ENCODE data around the gene ZMIZ1.
"Not testable (repeated sequence)": the region's sequence is repeated elsewhere in the genome, so short reads cannot be mapped to it uniquely, and the experiment has no call there.

ZMIZ1 gene

DNA sequence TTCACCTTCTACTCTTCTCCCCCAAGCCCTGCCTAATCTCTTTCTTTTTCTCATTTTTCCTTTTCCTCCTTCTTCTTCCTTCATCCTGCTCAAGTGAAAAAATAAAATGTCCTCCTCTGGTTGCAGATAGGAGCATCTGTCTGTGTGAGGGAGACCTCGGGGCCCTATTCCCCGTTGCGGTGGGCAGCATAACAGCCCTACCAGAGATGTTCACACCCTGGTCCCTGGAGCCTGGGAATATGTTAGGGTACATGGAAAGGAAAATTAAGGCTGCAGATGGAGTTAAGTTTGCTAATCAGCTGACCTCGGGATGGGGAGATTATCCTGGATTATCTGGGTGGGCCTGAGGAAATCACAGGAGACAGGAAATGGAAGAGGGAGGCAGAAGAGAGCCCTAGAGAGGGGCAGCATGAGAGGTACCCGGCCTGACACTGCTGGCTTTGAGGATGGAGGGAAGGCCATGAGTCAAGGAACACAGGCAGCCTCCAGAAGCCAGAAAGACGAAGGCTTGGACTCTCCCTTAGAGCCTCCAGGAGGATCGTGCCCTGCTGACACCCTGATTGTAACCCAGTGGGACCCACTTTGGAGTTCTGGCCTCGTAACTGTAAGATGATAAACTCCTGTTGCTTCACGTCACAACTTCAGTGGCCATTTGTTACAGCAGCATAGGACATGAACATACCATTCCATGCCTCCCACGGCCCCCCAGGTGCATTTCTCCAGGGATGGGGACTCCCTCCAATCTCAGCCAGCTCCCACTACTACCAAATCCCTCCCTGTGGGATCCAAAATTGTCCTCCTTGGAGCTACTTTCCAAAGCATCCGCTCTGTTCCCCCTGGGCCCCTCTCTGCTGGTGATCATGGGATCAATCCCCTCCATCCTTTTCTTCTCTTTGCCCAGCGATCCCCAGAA is 39.0 kb upstream of the ZMIZ1 start:
- no peak for DNase-seq (ENCODE audit: low read depth in 2 of 2)

DNA sequence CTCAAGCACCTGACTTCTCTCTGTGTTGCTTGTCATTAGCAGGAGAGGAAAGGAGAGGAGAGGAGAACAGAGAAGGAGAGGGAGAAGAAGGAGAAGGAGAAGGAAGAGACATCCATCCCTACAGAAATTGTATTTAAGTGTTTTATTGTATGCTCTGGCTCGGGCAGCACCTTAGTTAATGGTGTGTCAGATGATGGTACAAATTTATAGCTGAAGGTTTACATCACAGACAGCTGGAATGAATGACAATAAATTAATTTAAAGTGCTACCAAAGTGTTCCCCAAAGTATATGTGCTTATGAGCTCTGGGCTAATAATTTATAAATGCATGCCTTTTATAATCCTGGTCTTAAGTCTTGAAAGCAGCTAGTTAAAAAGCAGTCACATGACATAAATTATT is 38.1 kb upstream of the ZMIZ1 start:
- DNase-seq (ENCODE audit: low read depth in 2 of 2) = no peak

DNA sequence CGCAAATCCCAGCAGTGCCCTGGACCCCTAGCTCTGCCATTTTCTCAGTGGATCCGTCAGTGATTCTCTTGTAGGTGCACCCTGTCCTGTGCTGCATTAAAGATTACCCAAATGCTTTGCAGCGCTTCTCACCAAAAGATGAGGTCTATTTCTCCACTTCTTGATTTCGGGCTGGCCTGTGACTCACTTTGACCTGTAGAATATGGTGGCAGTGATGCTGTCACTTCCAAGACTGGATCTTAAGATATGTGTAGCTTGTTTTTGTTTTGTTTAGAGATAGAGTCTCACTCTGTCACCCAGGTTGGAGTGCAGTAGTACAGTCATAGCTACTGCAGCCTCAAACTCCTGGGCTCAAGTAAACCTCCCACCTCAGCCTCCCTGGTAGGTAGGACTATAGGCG is 37.0 kb upstream of the ZMIZ1 start:
- DNase-seq (ENCODE audit: low read depth in 2 of 2) = no peak

DNA sequence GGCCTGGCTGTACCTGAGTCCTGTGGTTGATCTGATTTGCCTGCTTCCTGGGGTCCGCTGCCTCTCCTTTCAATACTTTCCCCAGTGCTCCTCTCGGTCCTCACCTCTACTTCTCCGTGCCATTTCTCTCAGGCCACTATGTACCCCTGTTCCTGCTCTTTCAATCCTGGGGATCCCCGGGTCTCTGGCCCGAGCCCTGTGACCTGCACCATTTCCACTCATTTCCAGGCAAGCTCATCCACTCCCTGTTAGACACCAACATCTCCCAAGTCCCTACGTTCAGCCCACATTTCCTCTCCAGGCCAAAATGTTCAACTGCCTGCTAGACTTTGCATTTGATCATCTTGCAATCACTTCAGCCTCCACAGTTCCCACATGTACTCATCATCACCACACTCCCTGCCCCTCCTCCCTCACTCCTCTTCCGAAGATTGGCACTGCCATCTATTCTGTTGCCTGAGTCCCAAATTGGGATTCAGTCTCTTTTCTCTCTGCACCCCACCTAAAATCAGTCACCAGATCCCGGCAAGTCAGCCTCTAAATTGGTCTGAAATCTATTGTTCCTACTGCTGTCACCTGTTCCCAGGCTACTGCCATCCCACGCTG is 34.4 kb upstream of the ZMIZ1 start:
- DNase-seq (ENCODE audit: low read depth in 2 of 2) = no peak

DNA sequence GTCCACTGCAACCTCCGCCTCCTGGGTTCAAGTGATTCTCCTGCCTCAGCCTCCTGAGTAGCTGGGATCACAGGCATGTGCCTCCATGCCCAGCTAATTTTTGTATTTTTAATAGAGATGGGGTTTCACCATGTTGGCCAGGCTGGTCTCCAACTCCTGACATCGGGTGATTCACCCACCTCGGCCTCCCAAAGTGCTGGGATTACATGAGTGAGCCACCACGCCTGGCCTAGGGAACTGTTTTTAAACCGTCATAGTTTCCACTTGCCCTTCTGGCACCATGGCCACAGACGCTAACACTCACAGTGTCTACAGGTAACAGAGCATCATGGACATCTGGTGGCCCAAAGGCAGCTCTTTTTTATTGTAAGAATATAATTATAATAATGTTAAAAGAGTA is 32.4 kb upstream of the ZMIZ1 start:
- DNase-seq (ENCODE audit: low read depth in 2 of 2) = not testable (repeated sequence)

DNA sequence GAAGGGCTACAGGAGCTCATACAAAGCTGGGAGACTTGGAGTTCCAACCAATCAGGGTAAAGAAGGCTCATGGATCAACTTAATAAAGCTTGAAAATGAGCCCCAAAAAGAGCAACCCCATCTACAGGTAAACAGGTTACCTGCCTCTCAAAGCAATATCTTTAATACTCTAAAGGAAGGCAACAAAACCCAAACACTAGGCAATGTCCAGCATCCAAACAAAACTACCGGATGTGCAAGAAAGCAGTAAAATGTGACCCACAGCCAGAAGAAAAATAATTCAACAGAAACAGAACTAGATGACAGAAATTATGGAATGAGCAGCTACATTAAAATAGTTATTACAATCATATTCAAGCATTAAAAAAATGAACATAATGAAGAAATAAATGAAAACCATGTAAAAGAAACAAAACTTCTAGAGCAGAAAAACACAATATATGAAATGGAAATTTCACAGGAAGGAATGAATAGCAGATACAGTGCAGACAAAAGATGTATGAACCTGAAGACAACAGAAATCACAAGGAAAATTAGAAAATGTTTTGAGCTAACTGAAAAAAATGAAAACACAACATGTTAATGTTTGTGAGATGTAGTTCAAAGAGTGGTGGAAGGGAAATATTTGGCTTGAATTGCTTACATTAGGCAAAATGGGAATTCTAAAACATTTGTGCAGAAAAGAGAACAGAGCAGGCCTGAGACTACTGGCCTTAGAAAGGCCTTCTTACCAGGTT is 30.5 kb upstream of the ZMIZ1 start:
- DNase-seq (ENCODE audit: low read depth in 2 of 2) = no peak

DNA sequence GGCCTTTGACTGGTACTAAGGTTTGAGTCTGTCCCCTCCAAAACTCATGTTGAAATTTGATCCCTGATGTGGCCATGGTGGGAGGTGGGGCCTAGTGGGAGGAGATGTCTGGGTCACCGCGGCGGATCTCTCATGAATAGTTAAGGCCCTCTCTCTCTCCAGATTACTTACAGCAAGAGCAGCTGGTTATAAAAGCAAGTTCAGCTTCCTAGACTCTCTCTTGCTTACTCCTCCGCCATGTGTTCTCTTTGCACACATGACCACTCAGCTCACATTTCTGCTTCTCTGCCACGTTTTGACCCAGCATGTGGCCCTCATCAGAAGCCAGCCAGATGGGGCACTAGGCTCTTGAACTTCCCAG is 29.9 kb upstream of the ZMIZ1 start:
- no peak for DNase-seq (ENCODE audit: low read depth in 2 of 2)

DNA sequence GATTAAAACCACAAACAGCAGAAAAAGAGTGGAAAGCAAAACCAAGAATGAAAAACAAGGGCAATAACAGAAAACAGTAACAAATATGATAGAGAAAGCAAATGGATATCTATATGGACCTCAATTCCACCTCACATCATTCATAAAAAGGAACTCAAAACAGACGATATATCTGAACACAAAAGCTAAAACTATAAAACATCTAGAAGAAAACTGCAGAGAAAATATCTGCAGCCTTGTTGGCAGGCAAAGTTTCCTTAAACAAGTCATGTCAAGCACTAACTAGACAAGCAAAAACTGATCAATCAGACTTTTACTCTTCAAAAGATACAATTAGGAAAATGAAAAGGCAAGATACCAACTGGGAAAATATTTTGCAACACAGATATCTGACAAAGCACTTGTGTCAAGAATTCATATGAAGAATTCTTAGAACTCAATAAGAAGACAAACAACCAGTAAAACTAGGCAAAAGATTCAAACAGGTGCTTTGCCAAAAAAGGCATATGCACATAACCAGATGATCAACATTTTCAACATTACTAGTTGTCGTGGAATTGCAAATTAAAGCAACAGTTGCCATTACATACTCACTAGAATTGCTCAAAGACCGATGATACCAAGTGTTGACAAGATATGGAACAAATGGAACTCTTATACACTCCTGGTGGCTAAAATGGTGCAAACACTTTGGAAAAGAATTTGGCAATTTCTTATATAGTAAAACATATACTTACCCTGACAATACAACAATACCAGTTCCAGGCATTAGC is 25.9 kb upstream of the ZMIZ1 start:
- DNase-seq (ENCODE audit: low read depth in 2 of 2) = no peak

DNA sequence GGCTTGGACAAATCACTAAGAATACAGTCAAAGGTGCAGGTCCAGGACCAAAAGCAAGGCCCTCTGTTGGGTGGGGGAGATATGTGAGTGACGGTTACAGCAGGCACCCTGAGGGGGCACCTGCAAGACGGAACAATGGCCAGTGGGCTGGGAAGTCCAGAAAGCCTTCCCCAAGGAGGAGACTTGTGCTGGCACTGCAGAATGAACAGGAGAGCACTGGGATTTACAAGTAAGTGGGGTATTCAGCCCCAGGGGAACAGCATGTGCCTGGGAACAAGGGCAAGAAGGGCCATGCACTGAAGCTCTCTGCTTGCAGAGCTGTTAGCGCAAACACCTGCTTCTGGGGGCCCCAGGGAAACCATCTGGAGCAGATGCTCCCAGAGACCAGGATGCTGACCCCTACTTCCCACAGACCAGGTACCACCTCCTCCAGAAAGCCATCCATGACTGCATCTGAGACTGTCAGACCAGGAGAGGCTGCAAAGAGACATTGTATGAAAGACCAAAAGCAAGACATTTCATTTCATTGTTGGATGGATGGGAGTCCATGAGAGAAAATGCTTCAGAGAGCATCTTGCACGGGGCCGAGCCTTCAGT is 24.6 kb upstream of the ZMIZ1 start:
- DNase-seq (ENCODE audit: low read depth in 2 of 2) = no peak

DNA sequence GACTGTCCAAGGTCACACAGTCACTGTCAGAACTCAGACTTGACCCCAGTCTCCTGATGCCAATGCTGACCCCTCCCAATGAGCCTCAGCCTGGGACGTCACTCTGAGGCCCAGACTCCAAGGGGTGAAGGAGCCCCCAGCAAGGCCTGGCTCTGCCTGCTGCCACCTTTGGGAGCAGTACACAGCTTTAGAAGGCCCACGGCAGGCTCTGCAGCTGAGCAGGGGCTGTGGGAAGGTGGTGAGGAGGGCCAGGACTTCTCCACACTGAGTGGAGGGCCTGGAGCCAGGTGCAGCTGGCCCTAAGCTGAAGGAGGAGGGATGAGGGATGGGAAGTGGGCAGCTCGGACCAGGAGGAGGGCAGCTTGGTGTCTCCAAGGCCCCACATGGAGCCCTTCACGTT is 23.9 kb upstream of the ZMIZ1 start:
- no peak for DNase-seq (ENCODE audit: low read depth in 2 of 2)

DNA sequence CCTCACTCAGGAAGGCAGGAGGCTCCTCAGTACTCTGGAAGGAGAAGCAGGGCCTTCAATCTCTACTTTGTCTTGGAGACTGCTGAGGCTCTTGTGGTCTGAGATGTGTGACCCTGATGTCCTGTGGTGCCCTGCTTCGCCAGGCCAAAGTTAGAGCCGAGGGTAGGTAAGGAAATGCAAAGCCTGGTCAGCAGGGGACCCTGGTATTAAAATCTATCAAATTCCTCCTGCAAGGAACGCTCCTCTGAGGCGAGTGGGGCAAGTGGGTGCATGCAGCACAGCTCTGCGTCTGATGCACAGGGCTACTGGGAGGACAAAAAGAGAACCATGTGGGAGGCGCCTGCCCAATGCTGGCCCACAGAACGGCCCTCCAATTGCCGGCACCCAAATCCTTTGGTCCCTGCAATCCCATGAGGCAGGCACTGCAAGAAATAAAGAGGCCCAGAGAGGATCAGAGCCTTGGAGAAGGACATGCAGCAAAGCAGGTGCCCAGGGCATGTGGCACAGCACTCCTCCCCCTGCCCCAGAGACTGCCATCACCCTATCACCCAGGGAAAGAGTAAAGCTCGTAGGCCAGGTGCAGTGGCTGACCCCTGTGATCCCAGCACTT is 23.1 kb upstream of the ZMIZ1 start:
- DNase-seq (ENCODE audit: low read depth in 2 of 2) = no peak

DNA sequence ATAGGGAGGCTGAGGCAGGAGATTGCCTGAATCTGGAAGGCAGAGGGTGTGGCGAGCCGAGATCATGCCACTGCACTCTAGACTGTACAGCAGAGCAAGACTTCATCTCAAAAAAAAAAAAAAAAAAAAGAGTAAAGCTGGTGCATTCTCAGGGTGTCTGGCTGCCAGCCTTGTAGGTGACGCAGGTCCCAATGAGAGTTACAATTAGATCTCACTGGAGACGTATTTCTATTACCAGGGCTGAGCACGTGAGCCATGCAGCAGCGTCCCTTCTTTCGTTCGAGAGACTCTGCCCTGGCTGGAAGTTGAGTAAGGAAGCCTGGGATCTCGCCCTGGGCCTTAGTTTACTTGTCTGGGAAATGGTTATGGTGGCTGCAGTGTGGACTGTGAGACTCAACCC is 22.4 kb upstream of the ZMIZ1 start:
- no peak for DNase-seq (ENCODE audit: low read depth in 2 of 2)

DNA sequence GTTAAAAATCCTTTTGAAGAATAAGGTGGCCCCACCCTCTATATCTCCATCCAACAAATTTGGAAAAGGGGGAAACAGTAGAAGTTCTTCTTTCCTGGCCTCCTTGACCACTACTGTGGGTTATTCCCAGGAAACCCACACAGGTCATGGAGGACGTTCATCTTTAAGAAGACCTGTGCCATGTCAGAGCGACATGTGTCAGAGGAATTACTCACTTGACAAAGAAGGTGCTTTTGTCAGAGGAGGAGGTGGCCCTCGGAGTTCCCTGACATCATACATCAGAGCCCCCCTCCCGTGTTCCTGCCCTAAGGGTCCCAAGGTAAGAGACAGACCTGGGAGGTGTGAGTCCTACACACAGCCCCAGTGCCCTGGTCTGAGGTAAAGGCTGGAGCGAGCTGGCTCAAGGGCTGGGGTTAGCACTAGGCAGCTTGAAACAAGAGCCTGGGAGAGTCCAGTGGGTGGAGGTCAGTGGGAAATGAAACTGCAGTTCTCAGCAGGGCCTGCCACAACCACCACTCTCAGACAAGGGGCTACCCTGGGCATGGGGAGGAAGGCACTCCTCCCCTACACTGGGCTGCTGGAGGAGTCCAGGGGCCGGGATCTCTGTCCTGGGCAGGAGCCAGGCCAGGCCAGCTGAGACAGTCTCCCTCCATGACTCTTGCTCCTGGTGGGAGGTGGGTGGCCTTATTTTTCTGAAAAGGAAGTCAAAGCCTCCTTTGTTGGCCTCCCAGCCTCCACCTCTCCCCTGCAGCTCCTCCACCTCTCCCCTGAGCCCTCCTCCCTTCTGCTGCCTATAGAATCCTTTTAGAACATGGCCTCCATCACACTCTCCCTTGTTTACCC is 21.8 kb upstream of the ZMIZ1 start:
- no peak for DNase-seq (ENCODE audit: low read depth in 2 of 2)

DNA sequence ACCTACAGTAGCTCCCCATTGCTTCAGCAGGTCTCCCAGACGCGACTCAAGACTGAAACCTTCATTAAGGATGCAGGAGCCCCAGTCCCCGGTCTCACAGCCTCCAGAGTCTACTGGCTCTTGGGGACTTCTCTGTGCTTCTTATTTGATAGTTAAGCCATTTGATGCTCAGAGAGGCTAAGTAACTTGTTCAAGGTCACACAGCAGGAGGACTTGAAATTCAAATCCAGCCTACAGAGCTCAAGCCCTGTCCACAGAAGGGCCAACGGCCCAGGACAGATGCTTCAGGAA is 21.2 kb upstream of the ZMIZ1 start:
- DNase-seq (ENCODE audit: low read depth in 2 of 2) = no peak

DNA sequence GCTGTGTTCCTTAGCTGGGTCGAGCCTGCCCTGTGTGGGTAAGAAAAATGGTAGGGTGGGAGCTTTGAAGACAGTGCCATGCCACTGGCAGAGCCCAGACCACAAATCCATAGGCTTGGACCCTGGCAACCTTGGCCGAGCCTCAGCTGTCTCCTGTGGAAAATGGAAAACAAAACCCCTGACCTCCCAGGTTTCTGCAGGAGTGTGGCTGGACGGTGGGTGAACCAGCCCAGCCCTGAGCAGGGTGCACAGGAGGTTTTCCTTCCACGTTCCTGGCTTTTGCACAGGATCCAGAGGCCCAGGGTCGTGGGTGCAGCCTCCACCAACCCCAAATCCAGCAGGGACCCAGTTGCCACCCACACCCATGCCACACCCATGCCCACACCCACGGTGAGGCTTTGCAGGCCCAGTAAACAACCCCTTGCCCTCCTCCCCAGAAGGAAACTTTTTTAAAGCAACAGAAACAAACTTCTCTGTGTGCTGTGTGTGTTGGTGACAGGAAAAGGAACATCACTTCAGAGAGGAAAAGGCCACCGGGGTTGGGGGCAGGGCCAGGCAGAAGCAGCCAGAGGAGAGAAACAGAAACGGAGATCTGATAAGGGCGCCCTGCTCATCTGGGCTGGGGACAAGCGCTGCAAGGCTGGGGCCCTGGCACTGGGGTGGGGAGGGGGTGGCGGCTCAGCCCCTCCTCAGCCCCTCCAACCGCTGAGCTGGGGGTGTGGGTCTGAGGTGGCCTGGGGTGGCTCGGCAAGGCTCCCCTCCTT is 20.7 kb upstream of the ZMIZ1 start:
- no peak for DNase-seq (ENCODE audit: low read depth in 2 of 2)

DNA sequence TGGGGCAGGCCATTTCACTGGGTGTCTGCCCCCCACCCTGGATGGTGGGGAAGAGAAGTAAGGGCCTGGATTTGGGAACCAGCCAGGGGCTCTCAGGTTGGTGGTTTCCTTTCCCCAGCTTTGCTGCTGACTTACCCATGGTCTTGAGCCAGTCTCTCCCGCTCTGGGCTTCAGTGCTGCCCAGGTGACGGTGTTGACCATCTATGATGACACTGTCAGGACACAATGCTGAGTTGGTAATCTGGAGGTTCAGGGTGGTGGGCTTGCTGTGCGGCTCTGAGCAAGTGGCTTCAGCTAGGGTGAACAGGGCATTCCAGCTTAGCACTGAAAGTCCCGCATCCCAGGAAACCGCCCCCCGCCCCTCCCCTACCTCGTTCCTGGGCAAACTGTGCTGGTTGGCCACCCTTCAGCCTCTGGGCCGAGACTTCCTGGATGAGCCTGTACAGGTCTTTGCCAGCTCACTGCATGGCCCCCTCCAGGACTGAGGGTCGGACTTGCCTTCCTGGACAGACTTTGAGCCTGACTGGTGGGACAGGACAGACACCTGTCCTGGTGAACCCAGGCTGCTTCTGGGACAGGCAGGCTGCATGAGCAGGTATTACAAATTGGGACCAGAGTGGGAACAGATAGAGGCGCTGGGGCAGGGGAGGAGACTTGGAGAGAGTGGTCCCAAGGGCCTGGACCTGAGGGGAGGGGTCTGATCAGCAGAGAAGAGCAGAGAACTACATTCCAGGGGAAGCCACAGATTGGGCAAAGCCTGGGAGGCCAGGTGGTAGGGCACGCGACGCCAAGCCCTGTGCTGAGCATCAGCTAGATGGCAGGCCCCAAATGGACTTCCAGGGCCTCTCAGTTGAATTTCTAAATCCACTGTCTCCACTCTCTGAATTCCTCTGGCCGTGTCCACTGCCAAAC is 19.9 kb upstream of the ZMIZ1 start:
- DNase-seq (ENCODE audit: low read depth in 2 of 2) = no peak

DNA sequence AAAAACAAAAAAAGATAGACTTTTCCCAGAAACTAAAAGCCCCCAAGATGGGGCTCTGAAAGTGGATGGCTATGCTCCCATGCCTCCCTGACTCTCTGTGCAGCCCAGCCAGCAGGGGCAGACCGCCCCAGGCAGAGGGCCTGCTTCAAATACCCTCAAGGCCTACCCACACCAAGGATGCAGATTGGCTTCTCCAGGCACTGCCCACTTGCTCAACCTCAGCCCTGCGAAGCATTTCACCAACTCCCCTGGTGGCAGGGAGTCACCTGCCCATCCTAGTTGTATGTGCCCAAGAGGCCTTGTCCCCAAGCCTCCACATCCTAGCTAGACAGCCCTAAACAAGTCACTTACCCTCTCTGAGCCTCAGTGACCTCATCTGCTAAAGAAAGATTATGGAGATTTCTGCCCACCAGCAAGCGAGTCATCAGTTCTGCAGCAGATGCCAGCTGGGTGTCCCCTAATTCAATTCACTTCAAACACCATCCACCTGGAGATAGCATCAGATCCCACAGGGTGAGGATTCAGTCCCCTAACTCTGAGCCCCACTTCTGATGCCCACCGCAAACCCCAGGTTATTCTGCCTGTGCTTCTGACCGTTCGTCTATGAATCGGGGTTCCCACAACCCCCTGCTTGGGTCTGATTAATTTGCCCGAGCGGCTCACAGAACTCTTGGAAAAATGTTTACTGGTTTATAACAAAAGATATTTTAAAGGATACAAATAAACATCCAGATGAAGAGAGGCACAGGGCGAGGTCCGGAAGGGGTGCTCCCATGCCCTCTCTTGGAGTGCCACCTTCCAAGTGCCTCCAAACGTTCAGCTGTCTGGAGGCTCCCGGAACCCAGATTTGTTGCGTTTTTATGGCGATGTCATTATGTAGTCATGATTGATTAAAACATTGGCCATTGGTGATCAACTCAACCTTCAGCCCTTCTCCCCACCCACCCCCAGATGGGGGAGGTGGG is 18.6 kb upstream of the ZMIZ1 start:
- DNase-seq (ENCODE audit: low read depth in 2 of 2) = no peak
